ENCODE data around the gene ZFAND3. TPM values are rescaled to one million over a fixed set of nuclear protein-coding genes. Genes with fewer than 3 reads are reported as not detected.
"Not testable (repeated sequence)": the region's sequence is repeated elsewhere in the genome, so short reads cannot be mapped to it uniquely, and the experiment has no call there.

ZFAND3 gene
- total RNA-seq, 4 donors from 2014 or later, result 37.3 to 70.1 (median 55.2) TPM

DNA sequence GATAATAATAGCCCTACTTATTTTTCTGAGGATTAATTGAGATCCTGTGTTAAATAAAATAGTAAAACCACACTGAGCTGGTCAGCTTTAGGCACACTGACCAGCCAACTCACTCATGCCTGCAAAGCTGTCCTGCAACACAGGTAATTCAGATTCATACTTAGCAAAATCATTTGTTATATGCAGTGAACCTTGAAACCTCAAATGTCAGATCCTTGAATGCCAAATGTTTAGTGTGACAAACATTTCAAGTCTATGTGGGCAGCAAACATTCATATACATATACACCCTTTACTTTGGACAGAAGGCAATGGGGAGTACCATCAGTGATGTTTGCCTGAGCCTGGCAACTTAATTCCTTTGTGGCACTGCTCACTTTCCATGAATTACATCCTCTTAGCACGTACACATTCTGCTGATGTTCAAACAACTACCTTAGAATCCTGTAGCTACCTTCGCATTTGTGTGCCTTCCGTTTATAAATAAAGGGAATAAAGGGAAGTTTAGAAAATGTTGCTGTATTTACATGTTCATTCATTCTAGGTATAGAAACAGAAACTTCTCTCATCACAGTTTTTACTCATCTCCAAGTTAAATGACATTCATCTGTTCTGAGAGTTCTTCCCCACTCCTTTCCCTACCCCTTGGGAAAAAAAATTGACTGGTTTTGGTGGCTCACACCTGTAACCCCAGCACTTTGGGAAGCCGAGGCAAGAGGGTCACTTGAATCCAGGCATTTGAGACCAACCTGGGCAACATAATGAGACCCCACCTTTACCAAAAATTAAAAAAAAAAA is 140.8 kb downstream of the ZFAND3 start:
- H3K36me3 ChIP-seq, result no peaks in the 10 kb centered on the region
- intact Hi-C loops (cut with DNase I), result no loop called here
- no peak for TF ChIP-seq EP300 (IDR thresholded peaks at IDR 0.05)
- TF ChIP-seq, protein P1, sequence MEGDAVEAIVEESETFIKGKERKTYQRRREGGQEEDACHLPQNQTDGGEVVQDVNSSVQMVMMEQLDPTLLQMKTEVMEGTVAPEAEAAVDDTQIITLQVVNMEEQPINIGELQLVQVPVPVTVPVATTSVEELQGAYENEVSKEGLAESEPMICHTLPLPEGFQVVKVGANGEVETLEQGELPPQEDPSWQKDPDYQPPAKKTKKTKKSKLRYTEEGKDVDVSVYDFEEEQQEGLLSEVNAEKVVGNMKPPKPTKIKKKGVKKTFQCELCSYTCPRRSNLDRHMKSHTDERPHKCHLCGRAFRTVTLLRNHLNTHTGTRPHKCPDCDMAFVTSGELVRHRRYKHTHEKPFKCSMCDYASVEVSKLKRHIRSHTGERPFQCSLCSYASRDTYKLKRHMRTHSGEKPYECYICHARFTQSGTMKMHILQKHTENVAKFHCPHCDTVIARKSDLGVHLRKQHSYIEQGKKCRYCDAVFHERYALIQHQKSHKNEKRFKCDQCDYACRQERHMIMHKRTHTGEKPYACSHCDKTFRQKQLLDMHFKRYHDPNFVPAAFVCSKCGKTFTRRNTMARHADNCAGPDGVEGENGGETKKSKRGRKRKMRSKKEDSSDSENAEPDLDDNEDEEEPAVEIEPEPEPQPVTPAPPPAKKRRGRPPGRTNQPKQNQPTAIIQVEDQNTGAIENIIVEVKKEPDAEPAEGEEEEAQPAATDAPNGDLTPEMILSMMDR (IDR thresholded peaks at IDR 0.05), result no peak
- TF ChIP-seq POLR2AphosphoS5 (IDR thresholded peaks at IDR 0.05), result no peak
- no peak for TF ChIP-seq POLR2A (IDR thresholded peaks at IDR 0.05; ENCODE audit: low read depth)
- no peaks in the 10 kb centered on the region for H3K9me3 ChIP-seq
- H3K4me3 ChIP-seq, result no peak overlapping the region
- WGBS, result 94% methylated on average over 4 of the region's 4 CpGs
- no peaks in the 10 kb centered on the region for H3K27me3 ChIP-seq
- DNase-seq (ENCODE audit: extremely low spot score), result no peak
- no peak overlapping the region for H3K27ac ChIP-seq (replicated peaks in 1 of 4)
- H3K4me1 ChIP-seq, result peaks cover 11 to 28% (median 15%) of the 10 kb centered on the region in 4 donors

DNA sequence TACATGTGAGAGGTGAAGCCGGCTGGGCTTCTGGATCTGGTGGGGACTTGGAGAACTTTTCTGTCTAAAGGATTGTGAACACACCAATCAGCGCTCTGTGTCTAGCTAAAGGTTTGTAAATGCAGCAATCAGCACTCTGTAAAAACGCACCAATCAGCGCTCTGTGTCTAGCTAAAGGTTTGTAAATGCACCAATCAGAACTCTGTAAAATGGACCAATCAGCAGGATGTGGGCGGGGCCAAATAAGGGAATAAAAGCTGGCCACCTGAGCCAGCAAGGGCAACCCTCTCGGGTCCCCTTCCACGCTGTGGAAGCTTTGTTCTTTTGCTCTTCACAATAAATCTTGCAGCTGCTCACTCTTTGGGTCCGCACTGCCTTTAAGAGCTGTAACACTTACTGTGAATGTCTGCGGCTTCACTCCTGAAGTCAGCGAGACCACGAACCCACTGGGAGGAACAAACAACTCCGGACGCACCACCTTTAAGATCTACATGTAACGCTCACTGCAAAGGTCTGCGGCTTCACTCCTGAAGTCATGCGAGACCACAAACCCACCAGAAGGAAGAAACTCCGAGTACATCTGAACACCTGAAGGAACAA is 143.1 kb downstream of the ZFAND3 start:
- H3K27ac ChIP-seq (replicated peaks in 1 of 4); DNase-seq (ENCODE audit: extremely low spot score); H3K9me3 ChIP-seq; H3K27me3 ChIP-seq; intact Hi-C loops (cut with DNase I); H3K4me3 ChIP-seq; H3K36me3 ChIP-seq: not testable (repeated sequence)
- peaks cover 0 to 26% (median 15%) of the 10 kb centered on the region in 4 donors for H3K4me1 ChIP-seq
- WGBS, result 91% methylated on average over 17 of the region's 17 CpGs

DNA sequence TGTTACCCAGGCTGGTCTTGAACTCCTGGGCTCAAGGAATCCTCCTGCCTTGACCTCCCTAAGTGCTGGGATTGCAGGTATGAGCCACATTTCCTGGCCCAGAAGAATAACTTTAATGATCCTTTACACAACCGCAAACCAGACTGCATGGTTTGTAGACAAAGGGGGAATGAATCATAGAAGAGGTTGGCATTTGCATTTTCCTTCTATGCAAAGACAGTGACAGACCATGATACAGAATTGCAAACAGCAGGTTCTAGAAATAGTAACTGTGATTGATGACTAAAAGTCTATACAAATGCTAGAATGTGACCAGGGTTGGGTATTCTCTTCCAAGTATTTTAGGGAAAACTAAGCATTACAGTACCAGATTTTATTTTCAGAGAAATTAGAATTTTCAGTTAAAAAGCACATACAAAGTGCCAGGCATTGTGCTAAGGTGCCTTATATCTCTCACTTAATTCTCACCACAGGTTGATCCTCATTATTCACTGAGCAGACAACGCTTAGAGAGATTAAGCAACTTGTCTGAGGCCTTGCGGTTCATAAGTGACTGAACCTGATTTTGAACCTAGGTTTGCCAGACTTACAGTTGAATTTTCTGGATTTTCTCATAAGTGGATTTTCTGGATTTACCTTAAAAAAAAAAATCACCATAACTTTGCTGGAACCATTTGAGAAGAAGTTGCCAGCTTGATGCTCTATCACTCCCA is 146.6 kb downstream of the ZFAND3 start:
- H3K4me1 ChIP-seq, result peaks cover 0 to 36% (median 18%) of the 10 kb centered on the region in 4 donors
- no peak for DNase-seq (ENCODE audit: extremely low spot score)
- no peaks in the 10 kb centered on the region for H3K36me3 ChIP-seq
- no peak overlapping the region for H3K27ac ChIP-seq (replicated peaks in 1 of 4)
- WGBS, result 89% methylated on average over 3 of the region's 3 CpGs
- no peak overlapping the region for H3K4me3 ChIP-seq
- H3K27me3 ChIP-seq, result no peaks in the 10 kb centered on the region
- intact Hi-C loops (cut with DNase I), result no loop called here
- no peaks in the 10 kb centered on the region for H3K9me3 ChIP-seq
- TF ChIP-seq EP300 (IDR thresholded peaks at IDR 0.05) (no peak), POLR2AphosphoS5 (IDR thresholded peaks at IDR 0.05) (no peak), POLR2A (IDR thresholded peaks at IDR 0.05; ENCODE audit: low read depth) (no peak)
- TF ChIP-seq, protein P1 (IDR thresholded peaks at IDR 0.05), result no peak

DNA sequence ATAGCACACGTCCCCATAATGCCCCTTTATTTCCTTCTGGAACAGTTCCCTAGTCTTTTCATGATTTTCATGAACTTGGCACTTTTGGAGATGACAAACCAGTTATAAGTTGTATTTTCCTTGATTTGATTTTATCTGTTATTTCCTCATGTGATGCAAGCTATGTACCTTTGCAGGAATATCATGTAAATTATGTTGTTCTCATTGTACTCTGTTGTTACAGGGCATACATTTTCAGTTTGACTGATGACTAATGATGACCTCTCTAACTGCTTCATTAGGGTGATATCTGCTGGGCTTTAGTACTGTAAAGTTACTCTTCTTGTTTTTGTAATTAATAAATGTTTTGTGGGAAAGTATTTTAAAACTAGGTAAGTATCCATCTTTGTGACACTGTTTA is 147.3 kb downstream of the ZFAND3 start:
- Histone ChIP-seq H3K27ac (replicated peaks in 1 of 4) (no peak overlapping the region), H3K36me3 (no peaks in the 10 kb centered on the region), H3K4me3 (no peak overlapping the region), H3K9me3 (no peaks in the 10 kb centered on the region), H3K4me1 (peaks cover 0 to 42% (median 24%) of the 10 kb centered on the region in 4 donors), H3K27me3 (no peaks in the 10 kb centered on the region)
- DNase-seq (ENCODE audit: extremely low spot score), result no peak
- TF ChIP-seq POLR2AphosphoS5 (IDR thresholded peaks at IDR 0.05) (no peak), POLR2A (IDR thresholded peaks at IDR 0.05; ENCODE audit: low read depth) (no peak), EP300 (IDR thresholded peaks at IDR 0.05) (no peak)
- TF ChIP-seq, protein P1 (IDR thresholded peaks at IDR 0.05), result no peak
- intact Hi-C loops (cut with DNase I), result no loop called here
- WGBS, result 31% methylated on average over 1 of the region's 1 CpG

DNA sequence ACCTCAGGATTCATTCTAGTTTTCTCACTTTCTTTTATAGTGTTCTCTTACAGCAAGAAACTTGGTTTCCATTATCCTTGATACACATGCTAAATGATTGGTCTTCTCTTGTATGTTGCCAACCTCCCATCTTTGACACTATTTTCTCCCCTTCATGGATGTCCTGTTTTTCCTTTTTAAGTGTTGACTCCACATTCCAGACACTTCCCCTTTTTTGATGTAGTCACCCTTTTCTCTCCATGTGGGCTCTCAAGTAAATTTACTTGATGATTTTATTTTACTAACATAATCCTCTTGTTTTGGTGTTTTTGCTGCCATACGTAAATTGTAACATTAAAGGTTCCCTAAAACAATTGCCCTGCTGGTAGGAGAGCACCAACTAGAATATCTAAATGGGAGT is 148.1 kb downstream of the ZFAND3 start:
- Histone ChIP-seq H3K27ac (replicated peaks in 1 of 4) (no peak overlapping the region), H3K27me3 (no peaks in the 10 kb centered on the region), H3K4me3 (no peak overlapping the region), H3K9me3 (no peaks in the 10 kb centered on the region), H3K4me1 (peaks cover 0 to 51% (median 30%) of the 10 kb centered on the region in 4 donors), H3K36me3 (no peaks in the 10 kb centered on the region)
- no peak for DNase-seq (ENCODE audit: extremely low spot score)
- intact Hi-C loops (cut with DNase I), result no loop called here
- no peak for TF ChIP-seq POLR2A (IDR thresholded peaks at IDR 0.05; ENCODE audit: low read depth)
- no peak for TF ChIP-seq POLR2AphosphoS5 (IDR thresholded peaks at IDR 0.05)
- TF ChIP-seq, protein P1 (IDR thresholded peaks at IDR 0.05), result no peak
- TF ChIP-seq EP300 (IDR thresholded peaks at IDR 0.05), result no peak
- 100% methylated on average over 1 of the region's 1 CpG for WGBS
